NCI-H1694 treated with DMSO at 0.1 percent for 48 hours (cell line): ENCODE data around the gene CSNK1G2.

Source experiments
- DNase-seq: peaks from one replicate; lab custom pipeline; 2025; lab: John Stamatoyannopoulos, UW

CSNK1G2 gene

DNA sequence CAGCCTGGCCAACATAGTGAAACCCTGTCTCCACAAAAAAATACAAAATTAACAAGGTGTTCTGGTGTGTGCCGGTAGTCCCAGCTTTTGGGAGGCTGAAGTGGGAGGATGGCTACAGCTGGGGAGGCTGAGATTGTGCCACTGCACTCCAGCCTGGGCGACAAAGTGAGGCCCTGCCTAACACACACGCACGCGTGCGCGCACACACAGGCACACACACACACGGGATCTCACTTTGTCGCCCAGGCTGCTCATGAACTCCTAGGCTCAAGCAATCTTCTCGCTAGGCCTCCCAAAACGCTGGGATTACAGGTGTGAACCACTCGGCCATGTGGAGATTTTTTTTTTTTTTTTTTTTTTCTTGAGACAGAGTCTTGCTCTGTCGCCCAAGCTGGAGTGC, 77.8 kb downstream of the CSNK1G2 start:
- no peak for DNase-seq

DNA sequence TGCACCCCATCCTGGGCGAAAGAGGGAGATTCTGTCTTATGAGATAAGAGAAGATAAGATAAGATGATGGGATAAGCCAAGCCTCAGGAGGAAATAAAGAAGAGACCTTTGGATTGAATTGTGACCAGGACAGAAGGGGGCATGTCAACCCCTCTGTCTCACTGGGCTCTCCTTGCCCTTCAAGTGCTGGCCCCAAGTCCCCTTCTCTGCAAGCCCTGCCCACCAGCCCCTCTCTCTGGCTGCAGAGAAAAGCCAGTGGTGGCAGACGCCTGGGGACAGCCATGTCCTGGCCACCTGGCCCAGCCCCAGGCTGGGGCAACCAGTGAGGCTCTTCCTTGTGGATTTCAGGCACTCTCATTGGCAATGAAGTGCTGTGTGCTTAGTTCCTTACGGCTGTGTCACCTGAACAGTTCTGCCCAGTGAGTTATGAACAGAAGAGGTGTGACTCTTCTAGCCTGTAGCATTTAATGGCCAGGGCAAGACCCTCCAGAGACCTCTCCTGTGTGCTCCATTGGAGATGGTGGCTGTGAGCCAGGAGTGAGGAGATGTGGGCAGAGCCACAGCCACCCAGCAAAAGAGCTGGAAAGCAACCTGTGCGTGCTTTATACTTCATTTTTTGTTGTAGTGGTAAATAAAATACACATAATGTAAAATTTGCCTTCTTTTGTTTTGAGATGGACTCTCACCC, 80.6 kb downstream of the CSNK1G2 start:
- DNase-seq = no peak

DNA sequence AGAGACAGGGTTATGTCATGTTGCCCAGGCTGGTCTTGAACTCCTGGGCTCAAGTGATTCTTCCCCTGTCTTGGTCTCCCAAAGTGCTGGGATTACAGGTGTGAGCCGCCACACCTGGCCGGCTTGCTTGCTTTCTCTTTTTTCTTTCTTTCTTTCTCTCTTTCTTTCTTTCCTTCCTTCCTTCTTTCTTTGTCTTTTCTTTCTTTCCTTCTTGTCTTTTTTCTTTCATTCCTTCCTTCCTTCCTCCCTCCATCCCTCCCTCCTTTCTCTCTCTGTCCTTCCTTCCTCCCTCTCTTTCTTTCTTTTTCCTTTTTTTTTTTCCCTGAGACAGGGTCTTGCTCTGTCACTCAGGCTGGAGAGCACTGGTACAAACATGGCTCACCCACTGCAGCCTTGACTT, 81.3 kb downstream of the CSNK1G2 start:
- no peak for DNase-seq

DNA sequence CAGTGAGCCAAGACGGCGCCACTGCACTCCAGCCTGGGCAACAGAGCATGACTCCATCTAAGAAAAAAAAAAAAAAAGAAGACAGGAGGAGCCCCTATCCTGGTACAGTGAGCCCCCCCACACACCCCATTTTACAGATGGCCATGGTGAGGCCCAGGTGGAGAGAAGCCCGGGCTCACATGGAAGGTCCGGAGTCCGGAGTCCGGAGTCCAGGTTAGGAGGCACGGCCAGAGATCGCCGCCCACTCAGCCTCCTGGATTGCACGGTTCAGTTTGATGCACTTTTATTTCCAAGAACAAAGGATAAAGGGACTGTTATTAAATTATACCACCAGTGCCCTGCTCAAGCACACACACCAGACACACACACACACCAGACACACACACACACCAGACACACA, 85.8 kb downstream of the CSNK1G2 start:
- no peak for DNase-seq

DNA sequence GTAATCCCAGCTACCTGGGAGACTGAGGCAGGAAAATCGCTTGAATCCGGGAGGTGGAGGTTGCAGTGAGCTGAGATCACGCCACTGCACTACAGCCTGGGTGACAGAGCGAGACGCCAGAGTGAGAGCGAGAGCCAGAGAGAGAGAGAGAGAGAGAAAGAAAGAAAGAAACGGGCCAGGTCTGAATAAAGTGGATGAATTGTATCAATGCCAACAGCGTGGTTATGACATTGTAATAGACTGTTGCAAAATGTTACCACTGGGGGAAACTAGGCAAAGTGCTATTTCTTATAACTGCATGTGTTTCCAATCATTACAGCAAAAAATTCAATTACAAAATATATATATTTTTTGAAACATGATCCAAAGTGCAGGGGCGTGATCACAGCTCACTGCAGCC, 86.4 kb downstream of the CSNK1G2 start:
- no peak for DNase-seq
